ACHN (cell line): Measurements from ENCODE around the gene PPDPF.
"Not testable (repeated sequence)": the region's sequence is repeated elsewhere in the genome, so short reads cannot be mapped to it uniquely, and the experiment has no call there.

Source experiments
- DNase-seq: peaks from one replicate; pipeline ENCODE4 v3.0.0-alpha.2; 2015
- in situ Hi-C: cut with HindIII; loops from 2 replicates; pipeline ENCODE4 v1.10.0; 2017; ENCODE audit warnings: low sequenced_read_pairs, low pct_ligation_motif_present, low pct_unique_long_range_greater_than_20kb

The PPDPF gene

DNA sequence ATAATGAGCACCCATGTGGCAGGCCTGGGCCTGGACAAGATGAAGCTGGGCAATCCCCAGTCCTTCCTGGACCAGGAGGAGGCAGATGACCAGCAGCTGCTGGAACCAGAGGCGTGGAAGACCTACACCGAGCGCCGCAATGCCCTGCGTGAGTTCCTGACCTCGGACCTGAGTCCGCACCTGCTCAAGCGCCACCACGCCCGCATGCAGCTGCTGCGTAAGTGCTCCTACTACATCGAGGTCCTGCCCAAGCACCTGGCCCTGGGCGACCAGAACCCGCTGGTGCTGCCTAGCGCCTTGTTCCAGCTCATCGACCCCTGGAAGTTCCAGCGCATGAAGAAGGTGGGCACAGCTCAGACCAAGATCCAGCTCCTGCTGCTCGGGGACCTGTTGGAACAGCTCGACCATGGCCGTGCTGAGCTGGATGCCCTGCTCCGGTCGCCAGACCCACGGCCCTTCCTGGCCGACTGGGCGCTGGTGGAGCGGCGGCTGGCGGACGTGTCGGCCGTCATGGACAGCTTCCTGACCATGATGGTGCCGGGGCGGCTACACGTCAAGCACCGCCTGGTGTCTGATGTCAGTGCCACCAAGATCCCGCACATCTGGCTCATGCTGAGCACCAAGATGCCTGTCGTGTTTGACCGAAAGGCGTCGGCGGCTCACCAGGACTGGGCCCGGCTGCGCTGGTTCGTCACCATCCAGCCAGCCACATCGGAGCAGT, 35.3 kb downstream of the PPDPF start:
- in situ Hi-C loops = no loop called here
- DNase-seq = no peak

DNA sequence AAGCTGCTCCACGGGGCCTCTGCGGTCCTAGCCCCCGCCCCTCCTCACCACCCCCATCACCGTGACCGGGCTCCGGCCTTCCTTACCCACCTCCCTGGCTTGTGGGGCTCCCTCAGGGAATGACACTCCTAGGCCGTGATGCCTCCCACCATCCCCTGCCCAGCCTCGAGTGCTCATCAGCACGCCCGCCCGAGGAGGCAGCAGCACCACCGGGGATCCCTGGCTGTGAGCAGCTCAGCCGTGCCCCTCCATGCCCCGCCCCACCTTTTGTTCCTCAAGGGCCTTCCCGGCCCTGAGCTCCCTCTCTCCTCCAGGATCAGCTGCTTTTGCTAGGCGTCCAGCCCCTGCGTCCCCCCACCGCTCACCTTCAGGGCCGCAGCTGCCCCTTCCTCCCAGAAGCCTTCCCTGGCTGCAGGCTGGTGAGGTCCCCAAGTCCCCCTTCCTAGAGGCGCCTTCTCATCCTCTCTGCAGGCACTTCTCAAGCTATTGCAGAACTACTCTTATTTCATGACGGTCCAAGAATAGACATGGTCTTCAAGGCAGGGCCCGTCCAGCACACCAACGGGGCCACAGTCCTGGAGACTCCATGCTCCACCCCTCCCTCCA, 36.4 kb downstream of the PPDPF start:
- no peak for DNase-seq
- in situ Hi-C loops = no loop called here

DNA sequence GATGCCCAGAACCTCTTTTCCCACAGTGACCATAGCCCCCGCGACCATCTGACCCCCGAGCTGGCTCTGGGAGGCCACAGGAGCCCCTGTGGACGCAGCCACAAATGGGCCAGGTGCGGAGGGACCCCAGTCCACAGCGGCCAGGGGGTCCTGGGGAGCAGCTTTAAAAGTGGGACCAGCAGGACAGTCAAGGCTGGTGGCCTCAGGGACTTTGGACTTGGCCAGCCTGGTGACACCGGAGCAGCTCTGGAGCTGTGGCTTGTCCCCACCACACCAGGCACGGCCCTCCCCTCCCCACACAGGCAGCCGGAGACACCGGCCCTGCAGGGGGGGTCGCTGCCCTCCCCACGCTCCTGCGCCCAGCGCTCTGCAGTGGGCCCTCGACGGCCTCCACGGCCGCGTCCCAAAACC, 36.9 kb downstream of the PPDPF start:
- in situ Hi-C loops = no loop called here
- no peak for DNase-seq

DNA sequence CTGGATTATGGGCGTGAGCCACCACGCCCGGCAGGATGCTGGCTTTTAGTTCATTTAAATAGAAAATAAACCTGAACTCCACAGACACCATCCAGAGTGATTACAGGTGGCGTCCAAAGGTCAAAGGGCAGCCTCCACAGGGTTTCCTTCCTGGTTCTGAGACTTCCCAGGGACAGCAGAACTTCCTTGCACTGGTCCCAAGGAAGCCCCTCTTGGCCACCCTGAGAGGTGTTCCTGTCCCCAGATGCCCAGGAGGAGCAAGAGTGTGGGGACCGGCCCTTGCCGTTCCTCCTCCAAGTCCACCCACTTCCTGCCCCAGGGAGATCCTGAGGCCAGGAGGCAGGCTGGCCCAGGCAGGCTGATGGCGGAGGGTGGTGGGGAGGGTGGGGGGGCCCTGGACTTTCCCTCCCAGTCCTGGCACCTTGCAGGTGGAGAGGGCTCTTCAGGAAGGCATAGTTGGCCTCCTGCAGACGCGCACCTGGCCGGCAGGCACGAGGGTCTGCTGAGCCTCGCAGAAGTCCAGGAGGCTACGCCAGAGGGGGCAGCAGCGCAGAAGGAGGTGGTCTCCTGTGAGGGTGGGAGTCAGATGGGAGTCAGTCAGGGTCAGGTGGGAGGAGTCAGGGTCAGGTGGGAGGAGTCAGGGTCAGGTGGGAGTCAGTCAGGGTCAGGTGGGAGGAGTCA, 38.4 kb downstream of the PPDPF start:
- in situ Hi-C loops = no loop called here
- DNase-seq = no peak

DNA sequence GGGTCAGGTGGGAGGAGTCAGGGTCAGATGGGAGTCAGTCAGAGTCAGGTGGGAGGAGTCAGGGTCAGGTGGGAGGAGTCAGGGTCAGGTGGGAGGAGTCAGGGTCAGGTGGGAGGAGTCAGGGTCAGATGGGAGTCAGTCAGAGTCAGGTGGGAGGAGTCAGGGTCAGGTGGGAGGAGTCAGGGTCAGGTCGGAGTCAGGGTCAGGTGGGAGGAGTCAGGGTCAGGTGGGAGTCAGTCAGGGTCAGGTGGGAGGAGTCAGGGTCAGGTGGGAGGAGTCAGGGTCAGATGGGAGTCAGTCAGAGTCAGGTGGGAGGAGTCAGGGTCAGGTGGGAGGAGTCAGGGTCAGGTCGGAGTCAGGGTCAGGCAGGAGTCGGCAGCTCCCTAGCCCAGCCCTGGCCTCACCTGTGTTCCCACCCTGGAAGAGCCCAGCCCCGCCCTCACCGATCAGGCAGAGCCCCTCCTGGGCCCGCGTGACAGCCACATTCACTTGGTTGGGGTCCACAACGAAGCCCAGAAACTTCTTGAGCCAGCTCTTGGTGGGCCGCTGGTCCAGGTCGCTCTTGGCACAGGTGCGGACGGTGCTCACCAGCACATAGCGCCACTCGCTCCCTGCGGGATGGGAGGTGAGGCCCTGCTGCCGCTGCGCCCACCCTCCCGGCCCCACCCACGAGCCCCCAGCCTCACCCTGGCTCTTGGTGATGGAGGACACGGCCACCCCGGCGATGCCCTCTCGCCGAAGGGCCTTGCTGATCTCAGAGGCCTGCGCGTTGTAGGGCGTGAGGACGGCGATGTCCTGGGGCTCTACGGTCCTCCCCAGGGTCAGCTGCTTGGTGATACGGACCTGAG, 39.1 kb downstream of the PPDPF start:
- DNase-seq, in situ Hi-C loops: not testable (repeated sequence)

DNA sequence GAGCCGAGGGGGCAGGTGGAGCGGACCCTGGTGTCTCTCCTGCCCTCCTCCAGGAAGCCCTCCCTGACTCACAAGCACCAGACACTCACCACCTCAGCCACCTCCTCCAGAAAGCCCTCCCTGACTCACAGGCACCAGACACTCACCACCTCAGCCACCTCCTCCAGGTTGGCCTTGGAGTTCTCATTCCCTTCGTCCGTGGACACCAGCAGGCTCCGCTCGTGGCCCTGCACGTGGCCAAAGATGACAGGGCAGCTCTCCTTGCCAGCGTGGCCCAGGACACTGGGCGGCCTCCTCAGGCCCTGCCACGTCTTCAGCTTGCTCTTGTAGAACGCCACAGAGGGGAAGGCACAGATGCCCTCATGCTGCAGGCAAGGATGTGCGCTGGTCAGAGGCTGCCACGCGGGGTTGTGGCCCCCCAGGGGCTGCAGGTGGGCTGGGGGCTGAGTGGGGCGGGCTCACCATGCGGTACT, 39.8 kb downstream of the PPDPF start:
- DNase-seq = no peak

DNA sequence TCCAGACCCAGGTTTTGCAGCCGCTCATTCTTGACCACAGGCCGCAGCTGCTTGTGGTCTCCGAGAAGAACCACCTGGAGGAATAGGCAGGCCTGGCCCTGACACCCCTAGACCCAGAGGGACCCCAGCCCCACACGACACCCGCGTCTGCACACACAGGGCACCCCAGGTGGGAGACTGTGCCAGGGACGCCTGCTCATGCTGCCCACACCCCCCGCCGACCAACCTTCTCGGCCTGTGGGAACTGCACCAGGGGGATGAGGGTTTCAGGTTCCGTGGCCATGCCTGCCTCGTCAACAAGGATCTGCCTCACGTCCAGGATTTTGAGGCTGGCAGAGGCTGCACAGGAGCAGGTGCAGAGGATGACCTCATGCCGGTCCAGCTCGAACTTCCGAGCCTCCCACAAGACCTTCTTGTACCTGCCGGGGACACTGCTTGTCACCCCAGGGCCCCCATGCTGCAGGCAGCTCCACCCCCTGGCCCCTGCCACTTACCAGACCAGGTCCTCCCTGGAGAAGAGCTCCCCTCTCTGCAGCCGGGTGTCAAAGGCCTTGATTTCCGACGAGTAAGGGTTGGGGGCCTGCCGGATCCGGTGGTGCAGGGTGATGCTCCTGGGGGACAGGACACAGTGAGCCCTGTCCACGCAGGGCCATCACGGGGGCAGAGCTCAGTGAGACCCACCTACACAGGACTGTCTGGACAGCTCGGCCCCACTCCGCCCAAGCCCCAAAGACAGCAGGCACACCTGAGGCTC, 40.5 kb downstream of the PPDPF start:
- no peak for DNase-seq
- in situ Hi-C loops = no loop called here

More for the DNA sequence above, 39.8 kb downstream of the PPDPF start:
- in situ Hi-C loops = no loop called here

DNA sequence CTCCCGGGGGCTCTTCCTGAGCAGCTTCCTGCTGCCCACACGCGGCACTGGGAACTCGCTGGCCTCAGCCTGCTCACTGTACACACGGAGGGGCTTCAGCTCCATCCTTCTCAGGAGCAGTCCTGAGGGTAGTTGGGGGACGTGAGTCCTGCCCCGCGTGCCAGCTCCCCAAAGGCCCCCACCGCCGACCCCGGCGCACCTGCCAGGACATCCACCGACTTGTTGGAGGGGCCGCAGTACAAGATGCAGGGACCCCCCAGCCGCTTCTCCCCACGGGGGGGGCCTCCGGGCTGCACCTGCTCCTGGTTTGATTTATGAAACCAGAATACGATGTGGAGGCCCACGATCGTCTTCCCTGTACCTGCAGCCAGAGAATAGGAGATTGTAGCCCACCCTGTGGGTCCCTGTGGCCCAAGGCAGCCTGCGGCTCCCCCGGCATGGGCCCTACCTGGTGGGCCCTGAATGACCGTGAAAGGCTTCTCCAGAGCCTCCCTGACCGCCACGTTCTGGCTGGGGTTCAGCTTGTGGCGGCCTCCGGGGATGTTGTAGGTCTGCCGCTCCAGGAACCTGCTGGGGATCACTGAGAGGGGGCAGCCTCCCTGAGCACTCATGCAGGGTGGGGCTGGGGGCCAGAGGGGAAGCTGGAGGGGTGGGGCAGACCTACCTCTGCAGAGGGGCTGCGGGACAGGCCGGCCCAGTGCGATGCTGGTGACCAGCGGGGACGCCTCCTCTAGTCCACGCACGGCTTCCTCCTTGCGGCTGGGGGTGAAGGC, 41.2 kb downstream of the PPDPF start:
- in situ Hi-C loops = no loop called here

DNA sequence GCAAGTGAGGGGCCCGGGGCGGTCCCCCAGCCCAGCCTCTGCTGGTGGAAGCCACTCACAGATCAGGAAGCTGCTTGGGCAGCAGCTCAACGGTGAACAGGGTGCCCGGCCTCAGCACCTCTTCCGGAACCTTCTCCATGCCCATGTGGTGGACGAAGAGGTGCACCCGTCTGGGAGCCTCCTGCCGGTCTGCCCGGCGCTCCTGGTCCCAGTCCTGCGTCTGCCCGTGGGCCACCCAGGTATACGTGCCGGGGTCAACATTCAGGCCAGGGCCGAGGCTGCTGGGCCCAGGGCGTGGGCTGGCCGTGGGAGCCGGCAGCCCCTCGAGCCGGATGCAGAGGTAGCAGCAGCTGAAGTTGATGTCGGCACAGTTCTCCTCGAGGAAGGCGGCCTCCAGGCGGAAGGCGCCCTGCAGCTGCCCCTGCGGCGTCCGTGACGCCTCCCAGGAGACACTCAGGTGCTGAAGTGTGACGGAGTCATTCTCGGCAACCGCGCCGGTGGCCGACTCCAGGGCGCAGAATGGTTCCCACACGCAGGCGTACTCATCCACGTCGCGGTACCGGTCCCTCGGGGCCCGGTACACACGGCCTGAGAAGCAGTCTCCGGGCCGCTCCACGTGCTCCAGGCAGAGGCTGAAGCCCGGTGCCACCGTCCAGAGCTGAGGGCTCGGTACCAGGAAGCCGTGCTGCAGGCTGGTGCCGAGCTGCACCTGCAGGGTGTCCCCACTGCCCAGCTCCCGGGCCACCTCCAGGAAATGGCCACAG, 42.1 kb downstream of the PPDPF start:
- in situ Hi-C loops = no loop called here
- DNase-seq = no peak

More for the DNA sequence above, 41.2 kb downstream of the PPDPF start:
- DNase-seq = no peak

DNA sequence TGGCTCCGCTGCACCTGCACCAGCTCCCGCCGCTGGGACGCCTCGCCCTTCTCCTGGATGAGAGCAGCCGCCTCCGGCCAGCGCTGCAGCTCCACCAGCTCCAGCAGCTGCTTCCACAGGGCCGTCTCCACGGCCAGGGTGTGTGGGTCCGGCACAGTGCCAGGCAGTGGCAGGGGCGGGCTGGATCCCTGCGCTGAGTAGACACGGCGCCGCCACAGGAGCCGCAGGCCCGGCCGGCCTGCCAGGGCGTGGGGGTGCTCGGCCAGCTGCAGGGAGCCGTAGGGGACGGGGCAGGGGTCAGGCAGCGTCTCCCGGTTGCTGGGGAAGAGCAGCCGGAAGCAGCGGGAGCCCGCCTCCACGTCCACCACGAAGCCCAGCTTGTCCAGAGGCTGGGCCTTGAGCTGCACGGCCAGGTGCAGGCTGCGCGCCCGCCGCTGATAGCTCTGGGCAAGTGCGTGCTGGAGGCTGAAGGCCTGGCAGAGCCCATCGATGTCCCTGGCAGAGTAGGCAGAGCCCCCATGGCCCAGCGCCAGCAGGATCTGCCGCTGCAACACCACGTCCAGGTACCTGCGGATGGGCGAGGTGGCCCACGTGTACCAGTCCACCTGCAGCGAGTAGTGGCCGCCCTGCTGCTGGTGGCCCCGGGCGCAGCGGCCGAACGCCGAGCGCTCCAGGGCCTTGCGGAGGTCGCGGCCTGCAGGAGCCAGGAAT, 42.8 kb downstream of the PPDPF start:
- no peak for DNase-seq
- in situ Hi-C loops = no loop called here

DNA sequence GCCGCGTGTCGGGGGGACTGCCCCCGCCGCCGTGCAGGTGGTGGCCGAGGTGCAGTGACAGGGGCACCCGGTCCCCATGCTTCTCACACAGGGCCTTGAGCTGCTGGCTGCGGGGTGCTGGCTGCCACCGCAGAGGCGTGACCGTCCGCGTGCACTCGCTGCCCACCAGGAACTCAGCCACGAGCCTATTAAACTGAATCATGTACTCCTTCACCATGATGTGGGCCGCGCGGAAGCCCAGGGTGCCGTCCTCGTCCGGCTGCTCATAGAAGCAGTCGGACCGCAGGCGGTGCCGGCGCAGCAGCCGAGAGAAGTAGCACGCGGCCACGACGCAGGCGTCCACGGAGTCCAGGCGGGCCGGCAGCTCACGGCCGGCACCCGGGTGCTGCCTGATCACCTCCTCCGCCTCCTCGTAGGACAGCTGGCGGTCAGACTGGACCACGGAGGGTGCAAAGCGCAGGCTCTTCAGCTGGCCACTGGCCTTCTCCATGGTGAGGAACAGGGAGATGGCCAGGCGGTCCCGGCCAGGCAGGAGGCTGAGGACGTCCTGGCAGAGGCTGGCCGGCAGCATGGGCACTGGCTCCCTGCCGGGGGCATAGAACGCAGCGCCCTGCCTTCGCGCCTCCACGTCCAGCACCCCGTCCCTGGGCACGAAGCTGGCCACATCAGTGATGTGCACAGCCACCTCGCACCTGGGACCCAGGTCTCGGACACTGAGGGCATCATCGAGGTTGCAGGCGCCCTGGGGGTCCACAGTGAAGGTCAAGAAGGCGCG, 43.7 kb downstream of the PPDPF start:
- in situ Hi-C loops = no loop called here
- DNase-seq = no peak

DNA sequence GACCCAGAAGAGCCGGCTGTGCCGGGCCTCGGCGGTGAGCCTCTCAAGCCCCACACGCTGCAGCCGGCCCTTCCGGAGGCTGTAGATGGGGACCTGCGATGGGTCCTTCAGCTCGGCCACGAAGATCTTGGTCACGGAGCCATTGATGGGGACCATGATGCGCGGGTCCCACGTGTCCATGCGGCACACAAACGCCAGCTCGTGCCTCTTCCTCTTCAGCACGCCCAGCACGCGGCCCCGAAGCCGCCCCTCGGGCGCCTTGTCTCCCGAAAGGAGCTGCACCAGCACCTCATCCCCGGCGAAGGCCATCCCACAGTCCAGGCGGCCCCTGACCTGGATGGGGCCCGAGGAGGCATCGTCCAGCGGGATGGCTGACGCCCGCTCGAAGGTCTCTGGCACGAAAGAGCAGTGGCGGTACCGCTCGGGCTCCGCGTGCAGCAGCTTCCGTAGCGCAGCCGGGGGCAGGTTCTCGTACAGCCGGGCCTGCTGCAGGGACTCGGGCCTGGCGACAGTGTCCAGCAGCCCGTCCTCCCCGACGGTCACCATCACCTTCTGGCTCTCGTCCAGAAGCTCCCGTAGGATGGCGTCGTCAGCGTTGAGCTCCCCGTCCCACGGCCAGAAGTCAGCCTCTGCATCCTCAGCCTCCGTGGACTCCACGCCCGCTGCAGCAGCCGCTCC, 44.6 kb downstream of the PPDPF start:
- no peak for DNase-seq
- in situ Hi-C loops = no loop called here

DNA sequence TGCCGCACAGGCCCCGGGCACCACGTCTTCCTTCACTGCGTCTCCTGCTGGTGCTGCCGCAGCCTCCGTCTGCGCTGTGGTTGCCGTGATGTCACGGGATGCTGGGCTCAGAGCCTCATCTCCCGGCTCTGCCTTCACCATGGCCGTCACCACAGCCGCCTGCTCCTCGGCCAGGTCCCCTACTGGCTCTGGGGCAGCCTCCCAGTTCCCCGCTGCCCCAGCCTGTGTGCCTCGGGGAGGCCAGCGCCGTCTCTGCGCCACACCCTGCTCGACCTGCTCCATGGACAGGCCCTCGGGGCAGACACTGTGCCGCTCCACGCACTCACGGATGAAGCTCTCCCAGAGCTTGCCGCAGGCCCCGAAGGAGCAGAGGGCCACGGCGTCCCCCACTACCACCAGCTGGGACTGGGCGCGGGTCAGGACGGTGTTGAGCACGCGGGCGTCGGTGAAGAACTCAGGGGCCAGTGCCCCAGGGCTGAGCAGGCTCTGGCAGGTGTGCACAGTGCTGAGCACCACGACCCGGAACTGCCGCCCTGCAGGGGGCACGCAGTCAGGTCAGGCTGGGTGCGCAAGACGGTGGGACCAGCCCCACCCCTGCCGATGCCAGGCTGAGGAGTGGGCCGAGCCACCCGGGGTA, 45.3 kb downstream of the PPDPF start:
- in situ Hi-C loops = no loop called here
- DNase-seq = no peak

DNA sequence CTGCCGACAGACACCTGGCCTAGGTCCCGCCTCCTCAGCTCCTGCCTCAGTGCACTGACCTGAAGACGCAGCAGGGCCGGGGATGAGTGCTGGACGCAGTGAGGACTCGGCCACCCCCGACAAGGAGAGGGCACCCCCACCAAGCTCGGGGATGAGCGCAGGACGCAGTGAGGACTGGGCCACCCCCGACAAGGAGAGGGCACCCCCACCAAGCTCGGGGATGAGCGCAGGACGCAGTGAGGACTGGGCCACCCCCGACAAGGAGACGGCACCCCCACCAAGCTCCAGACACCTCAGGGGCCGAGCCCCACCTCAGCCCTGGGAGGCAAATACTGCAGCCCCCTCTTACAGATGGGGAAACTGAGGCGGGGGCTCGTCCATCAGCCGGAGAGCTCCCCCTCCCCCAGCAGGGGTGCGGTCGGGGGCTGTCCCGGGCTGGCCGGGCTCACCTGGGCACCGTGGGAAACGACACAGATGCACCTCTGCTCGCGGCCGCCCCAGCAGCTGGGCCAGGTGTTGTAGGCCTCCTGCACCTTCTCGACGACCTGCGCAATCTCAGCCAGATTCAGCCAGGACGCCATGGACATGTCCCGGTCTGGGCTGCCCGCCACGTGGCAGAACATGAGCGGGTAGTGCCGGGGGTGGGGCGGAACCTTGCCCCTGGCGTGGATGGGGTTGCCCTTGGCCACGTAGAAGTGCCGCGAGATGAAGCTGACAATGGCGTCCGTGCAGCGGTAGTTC, 46.0 kb downstream of the PPDPF start:
- in situ Hi-C loops = no loop called here
- no peak for DNase-seq
